Heart left ventricle (tissue), 13 donors: ENCODE measurements around the gene OR2A25.

Experiments used
- POLR2A ChIP-seq, 2 donors: fragments of 450-650 bp; IDR thresholded peaks; one replicate each; pipeline ENCODE4 v1.6.1; 2017; ENCODE audit warnings: antibody characterized with exemption in 2 of 2, mild to moderate bottlenecking in 2 of 2, moderate library complexity in 2 of 2
- TF ChIP-seq, protein P1 (sequence below), 12 donors: fragments of 200-600 bp; sonication (generic) in 4 of 12; IDR thresholded peaks; one replicate each; pipeline versions ENCODE4 v1.5.0 to v1.8.0; 2018 to 2022; ENCODE audit warnings: antibody characterized with exemption in 12 of 12, mild to moderate bottlenecking in 5 of 12
- donor health status: ischemic (EF 13 %, LVEDD 7.1; RV severe dilation, severe dysfunction).
- donor health status: DM: no; HTN: yes; CAD: no.
- donor health status: DM: no; HTN: no; CAD: no.
- donor health status: ischemic (EF 25% LVEDD 6.9; RV normal size, moderate dysfunction).
- donor health status: ischemic (EF 25% LVEDD 5.7; RV mildly dilated, moderate dysfunction).
- donor health status: ischemic (EF 35%, LVEDD 5.7; RV mildly dilated, moderate dysfunction).
- donor health status: nonischemic (EF 11% LVEDD 7.7; RV severe dilation, severe dysfunction).
- donor health status: DM: yes; HTN: yes; CAD: no.
- donor health status: PGD.
- donor health status: ischemic (EF 29% LVEDD 5.4; RV normal size, mild dysfunction).
- donor health status: nonischemic (EF 23%, LVEDD 6.1; RV moderate dilation, normal function).

DNA sequence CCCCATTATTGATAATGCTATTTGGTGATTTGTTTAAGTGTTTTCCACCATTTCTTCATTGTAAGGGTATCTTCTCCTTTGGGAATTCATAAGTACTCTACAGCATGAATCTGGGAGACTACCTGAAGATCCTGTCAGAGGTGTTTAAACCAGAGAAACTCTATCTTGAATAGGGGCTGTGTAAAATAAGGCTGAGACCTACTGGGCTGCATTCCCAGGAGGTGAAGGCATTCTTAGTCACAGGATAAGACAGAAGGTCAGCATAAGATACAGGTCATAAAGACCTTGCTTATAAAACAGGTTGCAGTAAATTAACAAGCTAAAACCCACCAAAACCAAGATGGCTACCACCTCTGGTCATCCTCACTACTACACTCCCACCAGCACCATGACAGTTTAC is 34.2 kb upstream of the OR2A25 start:
- TF ChIP-seq, protein P1, sequence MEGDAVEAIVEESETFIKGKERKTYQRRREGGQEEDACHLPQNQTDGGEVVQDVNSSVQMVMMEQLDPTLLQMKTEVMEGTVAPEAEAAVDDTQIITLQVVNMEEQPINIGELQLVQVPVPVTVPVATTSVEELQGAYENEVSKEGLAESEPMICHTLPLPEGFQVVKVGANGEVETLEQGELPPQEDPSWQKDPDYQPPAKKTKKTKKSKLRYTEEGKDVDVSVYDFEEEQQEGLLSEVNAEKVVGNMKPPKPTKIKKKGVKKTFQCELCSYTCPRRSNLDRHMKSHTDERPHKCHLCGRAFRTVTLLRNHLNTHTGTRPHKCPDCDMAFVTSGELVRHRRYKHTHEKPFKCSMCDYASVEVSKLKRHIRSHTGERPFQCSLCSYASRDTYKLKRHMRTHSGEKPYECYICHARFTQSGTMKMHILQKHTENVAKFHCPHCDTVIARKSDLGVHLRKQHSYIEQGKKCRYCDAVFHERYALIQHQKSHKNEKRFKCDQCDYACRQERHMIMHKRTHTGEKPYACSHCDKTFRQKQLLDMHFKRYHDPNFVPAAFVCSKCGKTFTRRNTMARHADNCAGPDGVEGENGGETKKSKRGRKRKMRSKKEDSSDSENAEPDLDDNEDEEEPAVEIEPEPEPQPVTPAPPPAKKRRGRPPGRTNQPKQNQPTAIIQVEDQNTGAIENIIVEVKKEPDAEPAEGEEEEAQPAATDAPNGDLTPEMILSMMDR (IDR thresholded peaks at IDR 0.05): no peak
- no peak for TF ChIP-seq POLR2A (IDR thresholded peaks at IDR 0.05)
